GM18498 (cell line): Measurements from ENCODE around the gene ADAM22.
A peak's percentile ranks its signal among the peaks of the same experiment; 100 is the strongest.
"Not testable (repeated sequence)": the region's sequence is repeated elsewhere in the genome, so short reads cannot be mapped to it uniquely, and the experiment has no call there.

Experiments
- ATAC-seq: cut with Tn5 transposase; IDR thresholded peaks from one replicate; pipeline ENCODE4 v1.9.1; 2021; ENCODE audit warnings: mild to moderate bottlenecking, moderate library complexity; ENCODE audit not compliant: unreplicated experiment

Gene ADAM22

GRCh38 chr7:87933953-87934698 is at the start of gene ADAM22:
TSS of gene ADAM22 (plus strand) at chr7:87934251. CDS start at chr7:87934466, 215 bp downstream.
- ATAC-seq = peak; percentile 97

DNA sequence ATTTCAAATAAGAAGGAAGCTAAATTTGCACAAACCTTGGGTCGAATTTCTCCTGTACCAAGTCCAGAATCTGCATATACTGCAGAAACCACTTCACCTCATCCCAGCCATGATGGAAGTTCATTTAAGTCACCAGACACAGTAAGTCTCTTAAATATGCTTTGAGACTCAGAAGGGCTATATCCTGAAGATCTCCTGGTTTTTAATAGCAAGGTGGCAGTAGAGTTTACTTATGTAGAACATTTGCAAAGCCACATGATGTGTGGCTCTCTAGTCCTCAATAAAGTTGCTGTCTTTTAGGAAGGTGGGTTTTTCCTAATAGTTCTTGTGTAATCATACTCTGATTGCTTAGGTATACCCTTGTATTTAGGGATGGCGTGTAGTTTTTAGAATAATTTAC is 49.0 kb upstream of the ADAM22 start:
- ATAC-seq = no peak

- no peak for ATAC-seq
Observed at GRCh38 chr7:87886875-87887274, 47.2 kb upstream of the ADAM22 start.

- ATAC-seq = no peak
Observed at GRCh38 chr7:87895363-87895762, 38.7 kb upstream of the ADAM22 start.

DNA sequence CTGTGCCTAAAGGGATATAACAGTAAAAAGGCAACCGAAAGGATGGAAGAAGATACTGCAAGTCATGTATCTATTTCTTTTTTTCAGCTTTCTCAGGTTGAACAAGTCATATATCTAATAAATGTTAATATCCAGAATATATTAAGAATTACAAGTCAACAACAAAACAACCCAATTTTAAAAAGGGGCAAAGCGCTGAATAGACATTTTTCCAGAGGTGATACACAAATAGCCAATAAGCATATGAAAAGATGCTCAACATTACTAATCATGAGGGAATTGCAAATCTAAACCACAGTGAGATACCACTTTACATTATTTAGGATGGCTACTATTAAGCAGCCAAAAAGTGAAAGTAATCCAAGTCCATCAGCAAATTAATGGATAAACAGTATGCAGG is 34.8 kb upstream of the ADAM22 start:
- ATAC-seq = no peak

- not testable (repeated sequence) for ATAC-seq
Observed at GRCh38 chr7:87907136-87907906, 26.7 kb upstream of the ADAM22 start.

- ATAC-seq = not testable (repeated sequence)
Observed at GRCh38 chr7:87908814-87909213, 25.2 kb upstream of the ADAM22 start.

DNA sequence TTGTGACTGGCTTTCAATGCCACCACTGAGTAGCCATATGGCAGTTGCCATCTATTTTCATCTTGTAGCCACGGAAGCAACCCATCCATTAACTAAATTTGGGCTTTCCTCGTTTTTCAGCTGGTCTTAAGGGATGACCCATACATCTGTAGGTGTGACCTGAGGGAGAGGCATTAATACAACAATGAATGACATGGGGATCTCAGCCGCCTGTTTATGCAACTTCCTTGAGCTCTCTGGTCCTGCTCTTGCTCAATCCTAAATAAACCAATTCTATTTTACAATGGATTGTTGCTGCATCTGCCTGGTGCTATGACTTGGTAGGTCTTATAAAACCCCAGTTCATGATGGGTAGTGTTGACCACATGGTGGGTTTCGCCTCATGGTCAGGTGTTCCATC is 21.9 kb upstream of the ADAM22 start:
- ATAC-seq = no peak

GRCh38 chr7:87918740-87919139 is 15.3 kb upstream of the ADAM22 start:
- no peak for ATAC-seq

GRCh38 chr7:87919875-87920274 is 14.2 kb upstream of the ADAM22 start:
- ATAC-seq = no peak

DNA sequence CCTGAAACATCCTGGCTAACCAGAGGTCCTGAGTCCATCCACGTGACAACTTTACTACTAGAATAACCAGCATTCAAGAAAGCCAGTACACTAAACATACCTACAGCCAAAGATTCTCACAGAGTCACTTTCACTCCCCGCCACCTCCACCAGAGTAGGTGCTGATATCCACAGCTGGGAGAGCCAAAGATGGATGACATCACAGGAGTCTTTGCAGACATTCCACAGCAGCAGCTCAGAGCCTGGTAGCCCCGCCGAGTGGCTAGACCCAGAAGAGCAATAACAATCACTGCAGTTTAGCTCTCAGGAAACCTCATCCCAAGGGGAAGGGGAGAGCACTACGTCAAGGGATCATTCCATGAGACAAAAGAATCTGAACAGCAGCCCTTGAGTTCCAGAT is 13.5 kb upstream of the ADAM22 start:
- ATAC-seq = no peak

GRCh38 chr7:87922759-87923395 is 11.2 kb upstream of the ADAM22 start:
- ATAC-seq = not testable (repeated sequence)

DNA sequence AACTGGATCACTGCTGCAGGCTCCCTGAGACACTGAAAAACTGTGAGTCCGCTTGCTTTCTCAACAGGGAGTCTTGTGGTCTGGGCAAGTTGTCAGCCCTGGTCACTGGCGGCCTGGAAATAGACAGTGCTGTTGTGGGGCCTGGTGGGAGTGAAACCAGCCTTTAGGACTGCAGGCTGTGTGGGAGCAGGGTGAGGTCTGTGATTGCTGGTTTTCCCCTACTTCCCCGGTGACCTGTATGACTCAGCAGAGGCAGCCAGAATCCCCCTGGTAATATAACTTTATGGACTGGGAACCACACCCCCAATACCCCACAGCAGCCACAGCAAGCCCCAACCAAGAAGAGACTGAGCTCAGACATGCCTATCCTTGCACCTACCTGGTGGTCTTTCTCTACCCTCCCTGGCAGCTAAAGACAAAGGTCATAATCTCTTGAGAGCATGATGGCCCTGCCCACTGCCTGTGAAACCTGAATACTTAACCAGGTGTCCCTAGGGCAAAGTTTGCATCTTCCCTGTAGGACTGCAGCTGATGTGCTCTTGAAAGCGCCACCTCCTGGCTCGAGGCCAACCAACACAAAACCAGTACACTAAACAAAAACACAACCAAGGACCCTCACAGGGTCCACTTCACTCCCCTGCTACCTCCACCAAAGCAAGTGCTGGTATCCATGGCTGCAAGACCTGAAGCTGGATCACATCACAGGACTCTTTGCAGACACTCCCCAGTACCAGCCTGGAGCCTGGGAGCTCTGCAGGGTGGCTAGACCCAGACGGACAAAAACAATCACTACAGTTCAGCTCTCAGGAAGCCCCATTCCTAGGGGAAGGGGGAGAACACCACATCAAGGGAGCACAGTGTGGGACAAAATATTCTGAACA is 7.2 kb upstream of the ADAM22 start:
- peak; percentile 96 for ATAC-seq

DNA sequence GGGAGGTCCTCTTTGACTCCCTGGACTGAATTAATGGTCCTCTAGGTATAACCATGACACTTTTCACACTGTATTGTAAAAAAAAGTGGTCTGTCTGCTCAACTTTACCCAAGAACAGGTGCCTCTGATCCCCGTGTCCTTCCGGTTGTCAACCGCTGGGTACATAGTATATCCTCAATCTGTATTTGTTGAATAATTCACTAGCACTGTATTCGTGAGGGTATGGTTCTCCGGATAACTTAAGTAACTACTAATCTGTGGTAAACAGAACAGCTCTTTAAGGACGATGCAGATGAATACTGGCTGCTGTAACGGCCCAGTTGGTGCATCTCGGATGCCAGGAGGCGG is 472 bp upstream of the ADAM22 start:
- no peak for ATAC-seq

GRCh38 chr7:87934699-87935383 is 790 bp downstream of the ADAM22 start:
- ATAC-seq = peak; percentile 0

DNA sequence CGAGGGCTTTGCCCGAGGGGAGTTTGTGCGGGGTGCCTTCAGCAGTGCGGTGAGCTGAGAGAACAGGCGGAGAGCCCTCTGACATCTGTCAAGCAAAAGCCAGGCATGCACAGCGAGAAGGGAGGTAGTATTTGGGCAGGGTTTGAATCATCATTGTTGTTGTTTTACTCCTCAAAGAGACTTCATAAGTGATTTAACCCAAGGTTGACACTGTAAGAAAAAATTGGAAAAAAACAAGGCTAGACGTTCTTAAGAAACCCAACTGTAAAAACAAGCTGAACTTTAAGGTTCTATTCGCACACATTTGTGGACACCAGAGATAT is 1.3 kb downstream of the ADAM22 start:
- no peak for ATAC-seq

- no peak for ATAC-seq
Observed at GRCh38 chr7:87941138-87941537, 7.1 kb downstream of the ADAM22 start.

DNA sequence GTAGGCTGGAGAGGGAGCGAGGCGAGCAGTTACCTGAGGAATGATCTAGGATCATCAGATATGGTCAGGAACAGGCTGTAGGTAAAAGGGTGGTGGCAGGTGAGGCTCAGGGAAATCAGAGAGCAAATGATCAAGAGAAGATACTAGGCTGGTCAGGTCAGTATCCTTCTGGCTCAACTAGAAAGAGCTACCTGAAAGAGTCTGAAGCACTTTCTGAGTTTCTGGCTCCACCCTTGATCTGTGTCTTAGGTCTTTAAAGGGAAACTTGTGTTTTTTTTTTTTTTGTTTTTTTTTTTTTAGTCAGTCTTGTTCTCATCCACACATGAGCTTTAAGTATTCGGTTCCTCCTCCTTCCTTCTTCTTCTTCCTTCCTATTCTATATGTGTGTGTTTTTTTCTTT is 10.5 kb downstream of the ADAM22 start:
- peak; percentile 48 for ATAC-seq

DNA sequence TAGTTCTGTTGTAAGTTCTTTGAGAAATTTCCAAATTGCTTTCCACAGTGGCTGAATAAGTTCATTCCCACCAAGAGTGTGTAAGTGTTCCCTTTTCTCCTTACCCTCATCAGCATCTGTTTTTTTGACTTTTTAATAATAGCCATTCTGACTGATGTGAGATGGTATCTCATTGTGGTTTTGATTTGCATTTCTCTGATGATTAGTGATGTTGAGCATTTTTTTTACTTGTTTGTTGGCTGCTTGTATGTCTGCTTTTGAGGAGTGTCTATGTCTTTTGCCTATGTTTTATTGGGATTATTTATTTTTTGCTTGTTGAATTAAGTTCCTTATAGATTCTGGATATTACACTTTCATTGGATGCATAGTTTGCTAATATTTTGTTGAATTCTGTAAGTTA is 11.9 kb downstream of the ADAM22 start:
- peak; percentile 62 for ATAC-seq

GRCh38 chr7:87948371-87948770 is 14.3 kb downstream of the ADAM22 start:
- ATAC-seq = no peak

- no peak for ATAC-seq
Observed at GRCh38 chr7:87959336-87959735, 25.3 kb downstream of the ADAM22 start.
